RPMI7951 (cell line): Measurements from ENCODE around the gene SND1. TPM values are rescaled to one million over a fixed set of nuclear protein-coding genes. Genes with fewer than 3 reads are reported as not detected.

Experiments
- DNase-seq: peaks from one replicate; pipeline ENCODE4 v3.0.0-alpha.2; 2012; ENCODE audit warnings: low read depth
- total RNA-seq: library from RNA; depleted of rRNA; stranded (reverse); fragments of >200 nt; shearing (Covaris generic); gene quantifications from 2 replicates; pipeline ENCODE4 v1.2.3, GENCODE V29; 2014

The SND1 gene
- total RNA-seq, 1 experiment from 2014 or later, result 148 TPM

DNA sequence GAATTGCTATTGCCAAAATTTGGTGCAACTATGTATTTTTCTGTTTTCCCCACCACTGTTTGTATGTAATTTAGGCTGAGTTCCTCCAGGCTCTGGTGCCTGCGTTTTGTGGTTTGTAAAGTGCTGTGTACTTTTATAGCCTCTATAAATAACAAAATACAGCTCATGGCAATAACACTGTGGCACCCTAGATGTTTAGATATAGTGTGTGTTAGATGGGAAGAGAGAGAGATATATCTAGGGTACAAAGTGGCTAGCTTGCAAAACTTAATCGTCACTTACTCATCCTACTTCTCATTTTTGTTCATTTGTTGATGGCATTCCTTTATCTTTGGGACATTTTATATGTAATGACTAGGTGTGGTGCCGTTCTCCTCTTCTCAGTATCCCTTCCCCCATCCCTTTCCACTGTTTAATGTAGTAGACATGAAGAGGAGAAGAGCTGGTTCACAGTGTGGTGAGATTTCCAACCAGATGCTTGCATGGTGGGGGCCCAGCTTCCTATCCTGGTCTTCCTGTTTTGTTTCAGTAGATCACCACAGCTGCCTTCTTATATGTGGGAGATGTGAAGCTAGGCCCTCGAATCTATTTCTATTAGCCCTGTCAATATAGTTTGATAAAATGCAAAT, 115.0 kb downstream of the SND1 start:
- DNase-seq, result no peak

DNA sequence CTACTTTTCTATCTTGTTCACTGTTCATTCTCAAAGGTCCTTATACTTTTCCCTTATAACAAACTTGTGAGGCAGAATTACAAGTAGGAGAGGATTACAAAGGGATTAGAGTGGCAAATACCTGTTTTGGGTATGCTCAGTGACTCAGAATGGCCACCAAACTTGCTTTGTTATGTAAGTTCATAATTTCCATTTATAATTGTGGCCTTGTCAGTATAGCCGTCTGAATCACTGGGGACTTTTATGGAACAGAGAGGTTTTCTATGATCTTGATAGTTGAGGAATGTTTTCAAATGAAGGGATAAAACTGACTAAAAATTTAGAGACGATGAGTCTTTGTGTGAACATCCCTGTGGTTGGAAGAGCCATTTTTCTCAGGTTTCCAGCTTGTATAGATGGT, 116.2 kb downstream of the SND1 start:
- DNase-seq, result no peak

DNA sequence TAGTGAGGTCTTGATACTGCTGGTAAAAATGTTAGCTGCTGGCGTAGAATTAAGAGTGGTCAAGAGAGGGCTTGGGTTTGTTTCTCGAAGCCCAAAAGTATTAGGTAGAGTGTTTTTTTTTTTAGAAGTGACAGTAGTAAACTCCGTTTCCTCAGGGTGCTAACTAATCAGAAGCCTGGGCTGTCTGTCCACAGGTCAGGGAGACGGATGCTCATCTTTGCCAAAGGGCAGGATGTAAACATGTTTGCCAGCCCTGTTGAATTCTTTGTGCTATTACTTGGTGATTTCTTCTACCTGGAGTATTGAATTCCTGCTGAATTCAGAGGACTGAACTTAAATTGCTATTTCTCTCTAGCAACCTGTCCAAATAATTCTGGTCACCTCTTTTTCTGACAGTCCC, 117.1 kb downstream of the SND1 start:
- DNase-seq, result no peak

DNA sequence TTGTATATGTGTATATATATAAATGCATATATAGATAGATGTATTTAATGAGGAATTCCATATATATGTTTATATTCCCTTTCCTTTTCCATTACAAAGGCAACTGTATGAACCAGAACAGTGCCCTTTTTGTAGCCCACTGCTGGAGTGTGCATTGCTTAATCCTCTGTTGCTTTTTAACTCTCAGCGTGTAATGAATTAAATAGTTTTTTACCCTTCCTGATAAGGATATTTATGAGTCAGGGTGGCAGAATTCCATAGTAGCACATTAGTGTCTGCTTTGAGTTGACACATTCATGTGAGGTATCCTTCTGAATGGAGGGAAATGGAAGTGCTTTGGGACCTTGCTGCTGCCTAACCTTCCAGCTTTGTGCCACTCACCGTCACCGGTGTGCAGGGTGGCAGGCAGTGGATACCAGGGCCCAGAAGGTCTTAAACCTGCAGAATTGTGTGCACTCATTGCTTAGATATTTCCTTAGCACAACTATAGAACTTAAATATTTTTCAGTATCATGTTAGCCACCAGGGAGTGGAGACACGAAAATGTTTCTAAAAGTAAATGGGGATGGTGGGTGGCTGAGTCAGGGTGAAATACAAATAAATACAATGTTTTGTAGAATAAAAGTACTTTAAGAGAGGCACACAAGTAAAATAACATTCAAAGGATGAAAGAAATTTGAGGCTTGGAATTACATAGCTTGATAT, 117.9 kb downstream of the SND1 start:
- peak; percentile 35 for DNase-seq

DNA sequence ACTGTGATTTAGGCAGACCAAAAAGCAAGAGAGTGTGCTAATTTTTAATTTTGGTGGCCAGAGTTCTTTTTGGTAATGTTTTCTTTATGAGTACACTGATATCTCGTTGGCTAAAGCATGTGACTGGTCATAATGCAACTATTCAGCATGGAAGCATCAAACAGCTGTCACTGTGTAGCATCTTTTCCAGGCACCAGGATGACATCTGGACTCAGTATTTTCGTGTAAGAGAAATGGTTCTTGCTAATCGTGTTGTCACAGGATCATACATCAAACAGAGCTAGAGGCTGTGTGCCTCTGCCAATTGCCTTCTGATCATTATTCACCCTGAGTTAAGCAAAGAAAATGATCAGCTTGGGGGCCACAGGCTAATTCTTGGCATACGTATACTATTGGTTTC, 118.9 kb downstream of the SND1 start:
- DNase-seq, result peak; percentile 51

DNA sequence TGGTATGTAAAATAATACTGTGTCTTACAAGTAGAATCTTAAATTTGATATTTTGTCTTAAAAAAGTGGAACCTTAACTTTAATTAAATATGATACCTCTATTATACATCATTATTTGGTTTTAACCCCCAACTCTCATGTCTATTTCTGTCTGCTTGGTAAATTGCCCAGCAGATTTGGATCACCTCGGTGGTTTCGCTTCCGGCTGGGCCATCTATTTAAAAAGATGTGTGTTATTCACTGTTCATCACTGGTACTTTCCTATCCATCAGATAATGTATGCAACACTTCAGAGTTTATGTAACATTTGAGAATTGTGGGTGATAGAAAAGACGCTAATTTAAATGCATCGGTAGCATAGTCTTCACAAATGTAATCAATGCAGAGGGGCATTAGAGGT, 119.7 kb downstream of the SND1 start:
- no peak for DNase-seq

DNA sequence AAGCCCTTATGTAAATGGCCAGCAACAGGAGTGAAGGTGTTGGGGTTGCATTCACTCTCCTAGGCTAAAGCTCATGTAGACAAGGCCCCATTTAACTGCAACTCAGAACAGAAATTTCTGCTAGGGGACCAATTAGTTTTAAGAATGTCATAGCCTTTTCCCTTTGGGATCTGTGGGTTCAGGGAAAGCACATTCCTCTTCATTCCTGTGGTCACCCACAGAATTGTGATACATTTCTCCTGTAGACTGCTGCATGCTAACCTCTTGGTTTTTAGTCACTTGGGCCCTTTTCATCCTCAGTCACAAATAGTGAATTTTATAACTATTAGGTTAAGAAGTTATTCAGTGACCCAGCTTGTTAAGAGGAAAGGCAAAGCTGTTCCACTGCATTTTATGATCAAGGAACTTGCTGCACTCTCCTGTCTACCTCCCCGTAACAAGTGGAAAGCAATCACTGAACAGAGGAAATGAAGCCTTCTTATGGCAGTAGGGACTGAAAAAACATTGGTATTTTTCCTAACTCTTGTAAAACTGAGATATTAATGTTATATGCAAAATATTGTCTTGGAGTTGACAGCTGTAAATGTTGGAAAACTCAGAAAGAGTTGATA, 124.9 kb downstream of the SND1 start:
- peak; percentile 85 for DNase-seq

DNA sequence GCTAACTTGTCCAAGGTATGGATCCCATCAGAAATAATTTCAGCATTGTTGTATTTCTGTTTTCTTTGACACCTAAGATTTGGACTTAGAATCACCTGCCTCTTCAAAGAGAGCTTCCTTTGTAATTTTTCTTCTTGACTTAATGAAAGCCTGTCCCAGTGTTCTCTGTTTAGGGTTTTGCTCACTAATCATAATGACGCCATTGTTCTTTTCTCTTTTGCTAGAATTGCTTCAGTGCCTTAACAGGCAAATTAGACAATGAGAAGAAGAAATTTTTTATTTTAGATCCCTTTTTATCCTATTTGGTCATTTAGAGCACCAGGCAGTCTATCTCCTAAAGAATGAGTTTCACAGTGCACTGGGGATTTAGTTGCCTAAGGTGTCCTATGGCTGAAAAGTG, 128.5 kb downstream of the SND1 start:
- DNase-seq, result no peak

DNA sequence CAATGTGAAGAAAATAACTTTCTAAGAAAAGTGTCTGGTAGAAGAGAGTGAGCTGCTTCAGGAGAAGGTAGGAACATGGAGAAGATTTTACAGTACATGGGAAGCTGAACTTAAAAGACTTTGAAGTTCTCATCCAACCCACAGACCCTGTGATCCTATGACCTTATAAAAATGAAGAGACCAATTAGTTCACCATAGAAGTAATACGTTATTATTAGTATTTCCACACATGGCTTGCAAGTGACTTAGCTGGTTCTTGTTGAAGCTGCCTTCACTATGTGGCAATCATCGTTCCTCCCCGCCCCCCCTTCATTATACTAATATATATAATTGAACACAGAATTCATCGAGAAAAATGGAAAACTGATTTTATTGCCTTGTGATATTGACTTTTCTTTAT, 129.1 kb downstream of the SND1 start:
- DNase-seq, result no peak

DNA sequence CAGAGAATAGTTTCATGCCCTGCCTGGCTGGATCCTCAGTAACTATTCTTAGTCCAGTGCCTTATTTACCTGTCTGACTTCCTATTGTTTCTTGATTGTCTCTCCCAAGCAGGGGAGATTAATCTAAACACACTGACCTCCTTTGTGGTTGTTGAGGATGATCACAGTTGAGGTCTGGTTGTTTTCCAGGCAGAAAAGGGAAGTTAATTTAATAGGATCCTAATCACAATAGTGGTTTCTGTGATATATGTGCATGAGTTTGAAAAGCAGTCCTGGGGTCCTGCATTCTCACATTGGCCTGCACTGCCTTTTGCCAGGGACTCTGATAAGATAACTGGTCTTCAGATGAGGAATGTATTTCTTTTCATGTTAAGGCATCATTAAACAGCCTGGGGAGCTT, 130.1 kb downstream of the SND1 start:
- DNase-seq, result no peak

DNA sequence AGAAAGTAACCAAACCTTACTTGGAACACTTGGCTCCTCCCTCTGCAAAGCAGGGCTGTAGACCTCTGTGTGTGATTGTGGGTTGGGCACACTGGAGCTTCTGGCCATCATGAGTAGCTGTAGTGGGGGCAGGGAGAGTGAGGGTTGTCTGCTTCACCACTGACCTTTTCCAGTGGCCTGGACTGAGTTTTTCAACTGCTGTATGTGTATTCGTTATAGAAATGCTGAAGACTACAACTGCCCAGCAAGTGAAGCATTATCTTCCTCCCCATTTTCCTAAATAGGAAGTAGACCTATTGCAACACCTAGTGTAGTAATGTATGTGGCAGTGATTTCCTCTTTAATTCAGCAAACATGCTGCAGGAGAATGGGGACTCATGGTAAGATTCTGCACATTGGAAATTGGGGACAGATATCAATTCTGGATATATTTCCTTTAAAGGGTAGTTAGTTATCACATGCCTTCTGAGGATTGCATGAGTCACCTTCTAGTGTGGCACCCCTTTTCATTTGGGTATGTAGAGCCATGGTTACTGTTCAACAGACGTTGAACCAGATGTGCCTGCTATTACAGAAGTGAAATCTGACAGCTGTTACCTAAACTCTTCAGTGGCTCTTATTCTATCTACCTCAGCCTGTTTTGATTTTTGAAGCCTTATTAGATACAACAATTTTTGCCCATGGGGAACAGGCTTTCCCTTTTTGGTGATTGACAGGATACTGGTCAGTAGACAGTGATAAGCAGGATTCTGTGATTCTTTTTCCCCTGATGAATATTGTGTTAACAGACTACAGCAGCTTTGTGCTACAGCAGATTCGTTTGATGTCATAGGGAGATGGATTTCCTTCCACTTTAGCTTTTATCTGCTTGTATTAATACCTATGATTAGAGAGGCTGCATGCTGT, 130.9 kb downstream of the SND1 start:
- peak; percentile 55 for DNase-seq

DNA sequence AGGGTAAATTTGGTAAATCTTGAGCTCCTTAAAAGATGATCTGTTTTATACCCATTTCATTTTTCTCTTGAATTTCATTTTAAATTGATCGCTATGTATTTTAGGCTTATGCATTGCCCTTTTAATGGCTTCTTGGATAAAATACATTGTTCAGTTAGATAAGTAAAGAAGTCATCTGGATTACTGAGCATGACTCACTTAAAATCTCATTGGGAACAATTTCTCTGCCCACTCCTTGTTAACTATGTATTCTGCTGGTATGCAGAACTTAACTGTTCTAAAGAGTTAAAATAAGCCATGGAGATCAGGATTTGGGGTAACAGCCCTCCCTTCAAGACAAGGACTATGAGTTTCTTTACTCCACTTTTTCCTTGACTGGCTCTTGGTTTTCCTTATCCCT, 134.2 kb downstream of the SND1 start:
- DNase-seq, result no peak

DNA sequence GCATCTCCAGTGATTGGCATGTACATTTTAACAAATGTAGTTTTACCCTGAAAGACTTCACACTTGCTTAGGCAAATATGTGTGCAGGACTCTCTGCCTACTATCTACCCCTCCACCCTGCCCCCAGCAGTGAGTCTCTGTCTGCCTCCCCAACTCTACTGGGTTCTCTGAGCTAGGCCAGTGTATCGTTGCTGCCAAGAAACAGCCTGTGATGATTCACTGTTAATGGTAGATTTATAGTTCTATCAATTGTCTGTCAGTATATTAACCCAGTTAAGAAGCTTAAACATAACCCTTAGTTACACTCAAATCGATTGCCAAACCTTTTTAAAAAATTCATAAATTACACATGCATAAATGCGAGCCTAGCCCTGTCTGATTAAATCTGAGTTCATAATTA, 137.0 kb downstream of the SND1 start:
- no peak for DNase-seq

DNA sequence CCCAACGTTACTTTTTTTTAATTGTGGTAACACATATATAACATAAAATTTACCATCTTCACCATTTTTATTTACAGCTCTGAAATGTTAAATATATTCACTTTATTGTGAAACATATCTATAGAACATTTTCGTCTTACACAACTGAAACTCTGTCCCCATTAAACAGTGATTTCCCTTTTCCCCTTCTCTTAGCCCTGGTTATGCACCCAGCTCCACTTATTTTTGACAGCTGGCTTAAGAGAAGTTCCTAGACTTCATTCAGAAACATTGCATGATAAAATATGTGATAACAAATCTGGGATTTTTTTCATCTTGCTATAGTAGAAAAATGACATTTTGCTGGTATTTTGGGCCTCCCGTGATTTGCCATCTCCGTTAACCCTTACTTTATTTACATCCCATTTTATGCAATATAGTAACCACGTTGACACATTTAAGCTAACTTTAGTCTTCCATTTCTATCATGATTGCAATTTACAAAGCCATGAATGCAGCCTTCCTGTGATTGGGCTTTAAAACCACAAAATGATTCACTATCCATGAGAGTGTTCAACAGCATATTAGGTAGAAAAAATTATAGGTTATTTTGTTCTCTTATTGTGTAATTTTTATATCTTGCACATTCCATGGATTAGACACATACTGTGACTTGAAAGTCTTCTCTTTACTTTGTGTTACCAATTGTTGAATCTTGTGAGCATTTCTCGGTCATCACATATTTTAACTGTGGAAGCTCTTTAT, 139.6 kb downstream of the SND1 start:
- peak; percentile 29 for DNase-seq

DNA sequence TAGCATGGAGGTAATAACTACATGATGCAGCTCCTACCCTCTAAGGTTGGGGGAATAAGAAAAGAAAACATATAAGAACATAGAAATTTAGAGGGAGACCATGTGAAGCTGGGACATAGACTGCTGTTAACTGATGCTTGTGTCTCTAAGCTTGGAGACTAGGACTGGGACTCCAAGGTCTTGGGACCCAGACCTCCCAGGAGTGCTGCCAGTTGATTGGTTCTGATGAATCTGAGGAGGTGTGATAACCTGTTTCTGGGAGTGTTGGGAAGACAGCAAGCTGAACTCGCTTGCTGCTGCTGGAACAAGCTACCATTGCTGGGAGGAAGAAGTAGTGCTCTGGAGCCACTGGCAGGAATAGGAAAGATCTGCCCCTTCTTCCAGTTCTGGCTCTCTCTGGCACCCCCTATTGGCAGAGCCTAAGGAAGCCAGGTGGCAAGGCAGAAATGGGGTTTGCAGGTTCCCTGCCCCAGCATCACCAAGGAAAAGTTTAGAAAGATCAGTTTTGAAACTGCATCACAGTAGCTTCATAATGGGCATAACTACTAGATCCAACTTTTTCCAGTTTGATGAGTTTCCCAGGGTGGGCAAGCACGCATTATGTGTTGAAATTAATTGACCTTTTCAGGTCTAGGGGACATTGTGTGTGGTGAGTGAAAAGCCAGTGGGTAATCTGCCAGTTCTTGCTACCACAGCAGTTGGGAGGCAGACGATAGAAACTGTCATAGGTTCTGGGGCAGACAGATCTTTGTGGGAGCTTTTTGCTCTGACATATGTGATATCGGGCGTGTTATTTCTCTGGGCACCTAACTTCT, 140.7 kb downstream of the SND1 start:
- DNase-seq, result peak; percentile 16

DNA sequence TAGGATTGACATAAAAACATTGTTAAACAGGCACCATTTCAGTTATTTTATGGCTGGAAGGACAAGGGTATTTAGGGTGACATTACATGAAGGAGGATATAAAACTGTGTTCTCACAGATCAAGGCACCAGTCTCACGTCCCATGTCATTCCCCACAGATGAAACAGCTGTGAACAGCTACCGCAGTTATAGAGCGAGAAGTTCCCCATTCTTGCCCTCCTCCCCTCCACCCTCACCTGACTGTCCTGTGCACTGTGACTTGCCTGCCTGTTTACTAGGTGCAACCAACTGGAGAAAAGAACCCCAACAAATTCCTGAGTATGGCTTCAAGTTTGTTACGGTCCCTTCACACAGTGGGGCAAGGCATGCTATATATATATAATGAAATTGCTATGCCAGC, 141.6 kb downstream of the SND1 start:
- DNase-seq, result no peak

DNA sequence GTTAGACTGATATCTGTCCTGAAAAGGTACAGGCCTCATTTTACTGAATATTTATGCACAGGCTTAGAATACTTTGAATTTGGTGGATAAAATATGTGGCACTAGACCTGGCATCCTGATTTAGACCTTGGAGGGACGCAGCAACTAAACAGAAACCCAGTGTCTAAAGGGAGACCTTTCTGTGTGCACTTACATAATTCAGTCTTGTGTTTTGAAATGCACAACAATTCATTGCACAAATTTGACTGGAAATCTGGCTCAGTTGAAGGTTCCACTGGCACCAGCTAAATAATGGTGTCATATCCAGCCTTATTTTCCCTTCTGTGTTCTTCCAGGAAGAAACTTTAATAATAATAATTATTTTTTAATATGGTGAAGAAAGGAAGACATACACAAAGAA, 142.1 kb downstream of the SND1 start:
- DNase-seq, result no peak

DNA sequence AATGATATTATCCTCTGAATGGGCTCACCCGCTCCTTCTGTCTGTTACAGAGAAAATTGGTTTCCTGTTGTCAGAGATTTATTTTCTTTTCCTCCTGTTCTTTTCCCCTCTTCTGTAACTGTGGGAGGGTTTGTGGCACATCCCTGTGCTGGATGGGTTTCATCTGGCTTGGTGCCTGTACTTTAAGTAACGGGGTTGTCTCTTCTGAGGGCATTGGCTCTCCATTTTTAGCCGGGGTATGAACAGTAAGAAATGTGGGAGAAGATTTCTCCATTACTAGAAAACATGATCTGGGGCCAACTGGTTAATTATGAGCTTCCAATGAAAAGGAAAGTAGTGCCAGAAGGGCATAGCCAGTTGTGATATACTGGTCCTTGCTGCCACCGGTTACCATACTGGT, 142.6 kb downstream of the SND1 start:
- DNase-seq, result no peak

DNA sequence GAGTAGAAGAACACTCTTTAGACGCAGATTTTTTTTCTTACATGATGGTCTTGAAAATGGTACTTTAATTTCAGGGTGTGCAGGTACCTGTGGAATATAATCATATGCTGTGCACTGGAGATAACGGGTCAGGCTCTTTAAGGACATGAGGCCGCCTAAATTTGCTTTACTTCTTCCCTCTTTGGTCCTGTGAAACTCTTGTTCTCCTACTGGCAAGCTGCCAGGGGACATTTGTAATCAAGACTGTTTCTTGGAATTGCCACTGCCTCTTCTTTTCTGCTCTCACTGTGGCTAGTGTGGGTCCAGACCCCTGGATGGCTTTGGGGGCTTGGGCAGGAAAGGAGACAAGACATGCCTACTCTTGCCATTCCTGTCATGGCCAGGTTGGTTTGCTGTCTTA, 146.0 kb downstream of the SND1 start:
- DNase-seq, result no peak

DNA sequence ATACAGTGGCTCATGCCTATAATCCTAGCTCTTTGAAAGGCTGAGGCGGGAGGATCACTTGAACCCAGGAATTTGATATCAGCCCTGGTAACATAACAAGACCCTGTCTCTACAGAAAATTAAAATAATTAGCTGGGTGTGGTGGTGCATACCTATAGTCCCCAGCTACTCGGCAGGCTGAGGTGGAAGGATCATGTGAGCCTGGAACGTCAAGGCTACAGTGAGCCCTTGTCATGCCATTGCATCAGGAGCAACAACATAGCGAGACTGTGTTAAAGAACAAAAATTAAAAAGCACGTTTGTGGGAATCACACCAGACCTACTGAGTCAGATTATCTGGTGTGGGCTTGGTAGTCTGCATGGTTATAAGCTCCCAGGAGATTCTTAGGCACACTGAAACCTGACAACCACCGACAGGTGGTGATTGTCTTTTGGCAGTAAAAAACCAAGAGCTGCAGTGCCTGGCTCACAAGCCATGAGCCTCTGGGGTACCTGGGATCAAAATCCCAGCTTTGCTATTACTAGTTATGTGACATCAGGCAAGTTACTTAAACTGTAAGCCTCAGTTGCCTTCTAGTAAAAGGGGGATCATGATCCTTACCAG, 146.9 kb downstream of the SND1 start:
- DNase-seq, result no peak
